Hematopoietic multipotent progenitor cell (in vitro differentiated cells): ENCODE measurements around the gene NUTM2A. TPM values are rescaled to one million over a fixed set of nuclear protein-coding genes. Genes with fewer than 3 reads are reported as not detected.
"Not testable (repeated sequence)": the region's sequence is repeated elsewhere in the genome, so short reads cannot be mapped to it uniquely, and the experiment has no call there.

Experiments used
- DNase-seq, 3 donors: peaks; one replicate each; pipeline ENCODE4 v3.0.0-alpha.2; 2011 to 2015; ENCODE audit warnings: low read depth in 2 of 3, low spot score in 2 of 3
- total RNA-seq: library from RNA; depleted of rRNA; stranded (reverse); fragments of >200 nt; gene quantifications from one replicate; pipeline ENCODE4 v1.2.3, GENCODE V29; 2012

NUTM2A gene
- total RNA-seq, 1 donor: 1.1 TPM

DNA sequence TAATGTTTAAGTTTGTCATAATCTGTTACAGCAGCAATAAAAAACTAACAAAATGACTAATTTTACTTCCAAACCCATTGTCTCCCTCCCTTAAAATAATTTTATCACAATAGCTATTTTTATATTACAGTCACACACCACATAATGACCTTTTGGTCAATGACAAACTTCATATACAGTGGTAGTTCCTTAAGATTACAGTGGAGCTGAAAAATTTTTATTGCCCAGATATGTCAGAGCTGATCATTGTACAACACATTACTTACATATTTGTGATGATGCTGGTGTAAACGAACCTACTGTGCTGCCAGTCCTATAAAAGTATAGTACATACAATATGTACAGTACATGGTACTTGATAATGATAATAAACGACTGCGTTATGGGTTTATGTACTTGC, 22.1 kb downstream of the NUTM2A start:
- DNase-seq: not testable (repeated sequence)

DNA sequence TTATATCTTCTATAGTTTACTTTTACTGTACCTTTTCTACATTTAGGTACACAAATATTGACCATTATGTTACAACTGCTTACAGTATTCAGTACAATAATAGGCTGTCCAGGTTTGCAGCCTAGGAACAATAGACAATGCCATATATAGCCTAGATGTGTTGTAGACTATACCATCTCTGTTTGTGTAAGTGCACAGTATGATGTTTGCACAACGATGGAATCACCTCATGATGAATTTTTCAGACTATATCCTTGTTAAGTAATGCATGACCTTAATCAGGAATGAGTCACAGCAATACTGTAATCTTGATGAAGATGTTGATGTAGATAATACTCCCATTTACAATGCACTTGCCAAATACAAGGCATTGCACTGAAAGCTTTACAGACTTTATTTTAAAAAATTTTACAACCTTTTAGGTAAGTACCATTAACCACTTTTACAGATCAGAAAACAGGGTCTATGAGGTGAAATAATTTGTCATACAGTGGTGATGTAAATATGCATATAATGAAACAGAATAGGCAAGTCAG, 23.6 kb downstream of the NUTM2A start:
- not testable (repeated sequence) for DNase-seq

DNA sequence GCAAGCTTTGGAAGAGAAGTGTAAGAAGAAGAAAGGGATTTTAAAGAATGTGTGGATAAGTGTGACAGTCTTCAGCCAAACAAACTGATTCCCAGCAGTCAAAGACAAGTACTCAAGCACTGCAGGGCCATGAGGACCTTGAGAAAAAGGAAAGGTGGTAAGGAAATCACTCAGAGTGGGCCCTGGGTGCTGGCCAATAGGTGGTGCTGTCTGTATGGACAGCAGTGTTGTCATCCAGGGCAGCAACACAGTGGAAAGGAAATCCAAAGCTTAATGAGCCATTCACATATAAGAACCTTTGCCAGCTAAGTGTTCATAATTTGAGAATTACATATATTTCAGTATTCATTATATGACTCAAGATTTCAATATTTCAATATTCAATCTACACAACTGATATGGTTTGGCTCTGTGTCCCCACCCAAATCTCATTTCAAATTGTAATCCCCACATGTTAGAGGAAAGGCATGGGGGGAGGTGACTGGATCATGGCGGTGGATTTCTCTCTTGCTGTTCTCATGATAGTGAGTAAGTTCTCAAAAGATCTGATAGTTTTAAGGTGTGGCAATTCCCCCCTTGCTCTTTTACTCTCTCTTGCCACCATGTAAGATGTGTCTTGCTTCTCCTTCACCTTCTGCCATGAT, 55.6 kb downstream of the NUTM2A start:
- not testable (repeated sequence) for DNase-seq

Other genes starting within 250 kb of the NUTM2A start
- gene FAM25A, start 205.2 kb upstream of the NUTM2A start, total RNA-seq: not detected
- 120 TPM for gene GLUD1, start 130.6 kb upstream of the NUTM2A start, total RNA-seq
- 14.5 TPM for gene SHLD2, start 130.2 kb upstream of the NUTM2A start, total RNA-seq
- 7.0 TPM for gene NUTM2D, start 132.3 kb downstream of the NUTM2A start, total RNA-seq